ENCODE data around the gene CRB1. TPM values are rescaled to one million over a fixed set of nuclear protein-coding genes. Genes with fewer than 3 reads are reported as not detected.
A peak's percentile ranks its signal among the peaks of the same experiment; 100 is the strongest.

The CRB1 gene
- total RNA-seq, 3 donors from 2014 or later (not counting 1 experiment from before 2014, with no cell fraction given) = 0.36 to 0.83 TPM; not detected in 1

DNA sequence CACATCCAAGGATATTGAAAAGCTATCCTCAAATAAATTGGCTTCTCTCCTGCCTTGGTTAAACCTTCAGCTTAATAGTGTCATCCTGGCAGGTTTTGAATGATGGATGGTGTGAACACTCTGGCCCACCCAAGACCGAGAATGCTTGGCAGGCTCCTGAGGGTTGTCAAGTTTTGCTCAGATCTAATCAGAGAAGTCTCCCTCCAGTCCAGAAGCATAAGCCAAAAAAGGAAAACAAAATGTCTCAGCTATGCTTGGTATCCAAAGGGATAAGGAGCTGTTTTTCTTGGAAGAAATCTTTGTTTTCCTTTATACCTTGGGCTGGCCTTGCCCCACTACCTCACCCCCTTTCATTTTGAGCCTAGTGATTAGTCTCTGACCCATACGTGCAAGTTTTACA lies 172.7 kb downstream of the CRB1 start:
- H3K27me3 ChIP-seq (ENCODE audit: control insufficient read depth, insufficient read depth, low read length) = no peaks in the 10 kb centered on the region
- H3K9me3 ChIP-seq (ENCODE audit: control insufficient read depth, insufficient read depth, low read length) = no peaks in the 10 kb centered on the region
- H3K27ac ChIP-seq (ENCODE audit: low read length) = no peak overlapping the region
- H3K4me3 ChIP-seq (ENCODE audit: low read length) = no peak overlapping the region
- ATAC-seq = no peak
- Mint-ChIP-seq H3K4me3 (no peak overlapping the region), H3K9me3 (no peaks in the 10 kb centered on the region), H3K4me1 (no peaks in the 10 kb centered on the region), H3K36me3 (no peaks in the 10 kb centered on the region), H3K27ac (no peak overlapping the region), H3K27me3 (ENCODE audit: low read depth in 2 of 2) (peaks cover 0 to 18% of the 10 kb centered on the region in 2 donors)
- TF ChIP-seq, protein P1, sequence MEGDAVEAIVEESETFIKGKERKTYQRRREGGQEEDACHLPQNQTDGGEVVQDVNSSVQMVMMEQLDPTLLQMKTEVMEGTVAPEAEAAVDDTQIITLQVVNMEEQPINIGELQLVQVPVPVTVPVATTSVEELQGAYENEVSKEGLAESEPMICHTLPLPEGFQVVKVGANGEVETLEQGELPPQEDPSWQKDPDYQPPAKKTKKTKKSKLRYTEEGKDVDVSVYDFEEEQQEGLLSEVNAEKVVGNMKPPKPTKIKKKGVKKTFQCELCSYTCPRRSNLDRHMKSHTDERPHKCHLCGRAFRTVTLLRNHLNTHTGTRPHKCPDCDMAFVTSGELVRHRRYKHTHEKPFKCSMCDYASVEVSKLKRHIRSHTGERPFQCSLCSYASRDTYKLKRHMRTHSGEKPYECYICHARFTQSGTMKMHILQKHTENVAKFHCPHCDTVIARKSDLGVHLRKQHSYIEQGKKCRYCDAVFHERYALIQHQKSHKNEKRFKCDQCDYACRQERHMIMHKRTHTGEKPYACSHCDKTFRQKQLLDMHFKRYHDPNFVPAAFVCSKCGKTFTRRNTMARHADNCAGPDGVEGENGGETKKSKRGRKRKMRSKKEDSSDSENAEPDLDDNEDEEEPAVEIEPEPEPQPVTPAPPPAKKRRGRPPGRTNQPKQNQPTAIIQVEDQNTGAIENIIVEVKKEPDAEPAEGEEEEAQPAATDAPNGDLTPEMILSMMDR (IDR thresholded peaks at IDR 0.05) = no peak
- H3K36me3 ChIP-seq (ENCODE audit: control insufficient read depth, insufficient read depth, low read length) = no peaks in the 10 kb centered on the region
- no peak for DNase-seq
- no peaks in the 10 kb centered on the region for H3K4me1 ChIP-seq (ENCODE audit: control insufficient read depth, insufficient read depth, low read length)
- WGBS (ENCODE audit: insufficient coverage) = 73% methylated on average over 1 of the region's 2 CpGs
- intact Hi-C loops (cut with micrococcal nuclease) = no loop called here

DNA sequence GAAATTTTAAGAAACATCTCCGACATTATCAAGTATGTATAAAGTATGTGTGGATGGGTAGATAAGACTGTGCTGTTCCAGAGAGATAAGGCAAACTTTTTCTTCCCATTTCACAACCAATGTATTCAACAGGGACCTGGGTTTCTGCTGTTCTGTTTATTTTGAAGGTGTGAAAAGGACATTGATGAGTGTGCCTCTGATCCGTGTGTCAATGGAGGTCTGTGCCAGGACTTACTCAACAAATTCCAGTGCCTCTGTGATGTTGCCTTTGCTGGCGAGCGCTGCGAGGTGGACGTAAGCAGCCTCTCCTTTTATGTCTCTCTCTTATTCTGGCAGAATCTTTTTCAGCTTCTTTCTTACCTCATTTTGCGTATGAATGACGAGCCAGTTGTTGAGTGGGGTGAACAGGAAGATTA lies 174.0 kb downstream of the CRB1 start:
- H3K4me3 ChIP-seq (ENCODE audit: low read length) = no peak overlapping the region
- no peaks in the 10 kb centered on the region for H3K9me3 Mint-ChIP-seq
- H3K9me3 ChIP-seq (ENCODE audit: control insufficient read depth, insufficient read depth, low read length) = no peaks in the 10 kb centered on the region
- no peak overlapping the region for H3K27ac ChIP-seq (ENCODE audit: low read length)
- TF ChIP-seq, protein P1 (IDR thresholded peaks at IDR 0.05) = no peak
- 92% methylated on average over 5 of the region's 8 CpGs for WGBS (ENCODE audit: insufficient coverage)
- H3K36me3 Mint-ChIP-seq = no peaks in the 10 kb centered on the region
- intact Hi-C loops (cut with micrococcal nuclease) = no loop called here
- H3K27me3 ChIP-seq (ENCODE audit: control insufficient read depth, insufficient read depth, low read length) = no peaks in the 10 kb centered on the region
- H3K36me3 ChIP-seq (ENCODE audit: control insufficient read depth, insufficient read depth, low read length) = no peaks in the 10 kb centered on the region
- H3K4me1 Mint-ChIP-seq = no peaks in the 10 kb centered on the region
- no peak overlapping the region for H3K27ac Mint-ChIP-seq
- no peaks in the 10 kb centered on the region for H3K4me1 ChIP-seq (ENCODE audit: control insufficient read depth, insufficient read depth, low read length)
- no peak overlapping the region for H3K4me3 Mint-ChIP-seq
- DNase-seq (no peak), ATAC-seq (peak in 1 of 3 donors; percentile 44)
- peaks cover 2 to 18% of the 10 kb centered on the region in 2 donors for H3K27me3 Mint-ChIP-seq (ENCODE audit: low read depth in 2 of 2)

GRCh38 chr1:197444755-197445154 lies 176.7 kb downstream of the CRB1 start:
- H3K4me3 ChIP-seq (ENCODE audit: low read length) = no peak overlapping the region
- no peaks in the 10 kb centered on the region for H3K36me3 Mint-ChIP-seq
- no peaks in the 10 kb centered on the region for H3K9me3 ChIP-seq (ENCODE audit: control insufficient read depth, insufficient read depth, low read length)
- intact Hi-C loops (cut with micrococcal nuclease) = no loop called here
- no peak overlapping the region for H3K27ac Mint-ChIP-seq
- no peaks in the 10 kb centered on the region for H3K36me3 ChIP-seq (ENCODE audit: control insufficient read depth, insufficient read depth, low read length)
- TF ChIP-seq, protein P1 (IDR thresholded peaks at IDR 0.05) = no peak
- no peaks in the 10 kb centered on the region for H3K9me3 Mint-ChIP-seq
- DNase-seq (no peak), ATAC-seq (no peak)
- peaks cover 2 to 18% of the 10 kb centered on the region in 2 donors for H3K27me3 Mint-ChIP-seq (ENCODE audit: low read depth in 2 of 2)
- no peaks in the 10 kb centered on the region for H3K4me1 Mint-ChIP-seq
- H3K4me1 ChIP-seq (ENCODE audit: control insufficient read depth, insufficient read depth, low read length) = no peaks in the 10 kb centered on the region
- no peak overlapping the region for H3K27ac ChIP-seq (ENCODE audit: low read length)
- H3K4me3 Mint-ChIP-seq = no peak overlapping the region
- H3K27me3 ChIP-seq (ENCODE audit: control insufficient read depth, insufficient read depth, low read length) = no peaks in the 10 kb centered on the region
- 55% methylated on average over 1 of the region's 1 CpG for WGBS (ENCODE audit: insufficient coverage)

DNA sequence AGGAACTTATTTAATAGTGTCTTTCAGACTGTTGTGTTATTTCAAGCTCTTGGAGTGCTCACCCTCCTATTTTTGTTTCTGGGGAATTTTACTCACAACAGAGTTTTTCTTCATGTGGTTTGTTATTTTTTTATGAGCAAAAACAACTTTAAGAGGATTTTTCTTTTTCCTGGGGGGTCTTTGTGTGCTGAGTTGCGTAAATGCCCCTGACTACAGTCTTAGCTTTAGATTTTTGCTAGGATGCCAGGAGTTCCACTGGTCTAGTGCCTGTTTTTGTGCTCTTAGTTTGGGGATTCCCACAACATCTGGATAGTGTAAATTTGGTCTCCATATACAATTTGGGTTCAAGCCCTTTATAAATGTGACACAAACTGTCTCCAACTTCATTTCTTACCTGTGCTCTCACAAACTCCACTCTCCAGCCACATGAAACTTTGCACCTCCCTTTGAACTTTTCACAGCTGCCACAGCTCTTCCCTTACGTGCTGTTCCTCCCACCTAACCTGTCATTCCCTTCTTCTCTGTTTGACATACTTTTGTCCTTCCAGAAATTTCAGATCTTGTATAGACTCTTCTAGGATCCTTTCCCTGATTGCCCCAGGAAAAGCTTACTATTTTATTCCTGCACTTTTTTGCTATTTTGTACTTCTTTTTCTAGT lies 180.2 kb downstream of the CRB1 start:
- no peaks in the 10 kb centered on the region for H3K9me3 Mint-ChIP-seq
- intact Hi-C loops (cut with micrococcal nuclease) = no loop called here
- Histone ChIP-seq H3K36me3 (ENCODE audit: control insufficient read depth, insufficient read depth, low read length) (no peaks in the 10 kb centered on the region), H3K9me3 (ENCODE audit: control insufficient read depth, insufficient read depth, low read length) (no peaks in the 10 kb centered on the region), H3K27ac (ENCODE audit: low read length) (no peak overlapping the region), H3K4me1 (ENCODE audit: control insufficient read depth, insufficient read depth, low read length) (no peaks in the 10 kb centered on the region), H3K4me3 (ENCODE audit: low read length) (no peak overlapping the region), H3K27me3 (ENCODE audit: control insufficient read depth, insufficient read depth, low read length) (no peaks in the 10 kb centered on the region)
- DNase-seq (no peak), ATAC-seq (no peak)
- TF ChIP-seq, protein P1 (IDR thresholded peaks at IDR 0.05) = no peak
- H3K36me3 Mint-ChIP-seq = no peaks in the 10 kb centered on the region
- peaks cover 0 to 2% of the 10 kb centered on the region in 2 donors for H3K27me3 Mint-ChIP-seq (ENCODE audit: low read depth in 2 of 2)
- WGBS (ENCODE audit: insufficient coverage) = 63% methylated on average over 2 of the region's 2 CpGs
- H3K4me3 Mint-ChIP-seq = no peak overlapping the region
- no peak overlapping the region for H3K27ac Mint-ChIP-seq
- no peaks in the 10 kb centered on the region for H3K4me1 Mint-ChIP-seq

Data from natural killer cell (primary cell).